ENCODE results near the gene FBXO7.
"Not testable (repeated sequence)": the region's sequence is repeated elsewhere in the genome, so short reads cannot be mapped to it uniquely, and the experiment has no call there.

FBXO7 gene

GRCh38 chr22:32474635-32475467 lies at the start of gene FBXO7:
TSS of gene FBXO7 (plus strand) at chr22:32474811. CDS start at chr22:32475003, 192 bp downstream.
- DNase-seq = peak; percentile 88
- in situ Hi-C loops (cut with HindIII; ENCODE audit: low pct_ligation_motif_present, low pct_unique_long_range_greater_than_20kb, low sequenced_read_pairs) = no loop called here

- in situ Hi-C loops (cut with HindIII; ENCODE audit: low pct_ligation_motif_present, low pct_unique_long_range_greater_than_20kb, low sequenced_read_pairs) = no loop called here
- no peak for DNase-seq
Measured at GRCh38 chr22:32426881-32427280, 47.7 kb upstream of the FBXO7 start.

GRCh38 chr22:32430352-32430751 lies 44.3 kb upstream of the FBXO7 start:
- in situ Hi-C loops (cut with HindIII; ENCODE audit: low pct_ligation_motif_present, low pct_unique_long_range_greater_than_20kb, low sequenced_read_pairs) = no loop called here

GRCh38 chr22:32444068-32444467 lies 30.5 kb upstream of the FBXO7 start:
- peak; percentile 5 for DNase-seq
- in situ Hi-C loops (cut with HindIII; ENCODE audit: low pct_ligation_motif_present, low pct_unique_long_range_greater_than_20kb, low sequenced_read_pairs) = no loop called here

More at GRCh38 chr22:32430352-32430751, 44.3 kb upstream of the FBXO7 start:
- no peak for DNase-seq

- no peak for DNase-seq
- in situ Hi-C loops (cut with HindIII; ENCODE audit: low pct_ligation_motif_present, low pct_unique_long_range_greater_than_20kb, low sequenced_read_pairs) = no loop called here
Measured at GRCh38 chr22:32446321-32446720, 28.3 kb upstream of the FBXO7 start.

- in situ Hi-C loops (cut with HindIII; ENCODE audit: low pct_ligation_motif_present, low pct_unique_long_range_greater_than_20kb, low sequenced_read_pairs) = no loop called here
- no peak for DNase-seq
Measured at GRCh38 chr22:32448980-32449379, 25.6 kb upstream of the FBXO7 start.

- DNase-seq = no peak
- in situ Hi-C loops (cut with HindIII; ENCODE audit: low pct_ligation_motif_present, low pct_unique_long_range_greater_than_20kb, low sequenced_read_pairs) = no loop called here
Measured at GRCh38 chr22:32457031-32457430, 17.6 kb upstream of the FBXO7 start.

- DNase-seq = no peak
- in situ Hi-C loops (cut with HindIII; ENCODE audit: low pct_ligation_motif_present, low pct_unique_long_range_greater_than_20kb, low sequenced_read_pairs) = no loop called here
Measured at GRCh38 chr22:32462452-32462851, 12.2 kb upstream of the FBXO7 start.

- no peak for DNase-seq
- in situ Hi-C loops (cut with HindIII; ENCODE audit: low pct_ligation_motif_present, low pct_unique_long_range_greater_than_20kb, low sequenced_read_pairs) = no loop called here
Measured at GRCh38 chr22:32465661-32466060, 8.9 kb upstream of the FBXO7 start.

- in situ Hi-C loops (cut with HindIII; ENCODE audit: low pct_ligation_motif_present, low pct_unique_long_range_greater_than_20kb, low sequenced_read_pairs) = no loop called here
- no peak for DNase-seq
Measured at GRCh38 chr22:32466496-32466895, 8.1 kb upstream of the FBXO7 start.

GRCh38 chr22:32469799-32470212 lies 4.8 kb upstream of the FBXO7 start:
- peak; percentile 46 for DNase-seq
- in situ Hi-C loops (cut with HindIII; ENCODE audit: low pct_ligation_motif_present, low pct_unique_long_range_greater_than_20kb, low sequenced_read_pairs) = no loop called here

- in situ Hi-C loops (cut with HindIII; ENCODE audit: low pct_ligation_motif_present, low pct_unique_long_range_greater_than_20kb, low sequenced_read_pairs) = no loop called here
- peak; percentile 64 for DNase-seq
Measured at GRCh38 chr22:32473388-32473952, 1.1 kb upstream of the FBXO7 start.

- DNase-seq = no peak
- in situ Hi-C loops (cut with HindIII; ENCODE audit: low pct_ligation_motif_present, low pct_unique_long_range_greater_than_20kb, low sequenced_read_pairs) = no loop called here
Measured at GRCh38 chr22:32475468-32476010, 928 bp downstream of the FBXO7 start.

GRCh38 chr22:32476281-32477195 lies 1.9 kb downstream of the FBXO7 start:
- in situ Hi-C loops (cut with HindIII; ENCODE audit: low pct_ligation_motif_present, low pct_unique_long_range_greater_than_20kb, low sequenced_read_pairs) = no loop called here
- no peak for DNase-seq

- in situ Hi-C loops (cut with HindIII; ENCODE audit: low pct_ligation_motif_present, low pct_unique_long_range_greater_than_20kb, low sequenced_read_pairs) = no loop called here
- no peak for DNase-seq
Measured at GRCh38 chr22:32477596-32477995, 3.0 kb downstream of the FBXO7 start.

GRCh38 chr22:32478552-32478951 lies 3.9 kb downstream of the FBXO7 start:
- in situ Hi-C loops (cut with HindIII; ENCODE audit: low pct_ligation_motif_present, low pct_unique_long_range_greater_than_20kb, low sequenced_read_pairs); DNase-seq: not testable (repeated sequence)

- no peak for DNase-seq
- in situ Hi-C loops (cut with HindIII; ENCODE audit: low pct_ligation_motif_present, low pct_unique_long_range_greater_than_20kb, low sequenced_read_pairs) = no loop called here
Measured at GRCh38 chr22:32478994-32479393, 4.4 kb downstream of the FBXO7 start.

GRCh38 chr22:32480238-32480637 lies 5.6 kb downstream of the FBXO7 start:
- in situ Hi-C loops (cut with HindIII; ENCODE audit: low pct_ligation_motif_present, low pct_unique_long_range_greater_than_20kb, low sequenced_read_pairs) = no loop called here
- DNase-seq = no peak

GRCh38 chr22:32482708-32483107 lies 8.1 kb downstream of the FBXO7 start:
- in situ Hi-C loops (cut with HindIII; ENCODE audit: low pct_ligation_motif_present, low pct_unique_long_range_greater_than_20kb, low sequenced_read_pairs) = no loop called here
- DNase-seq = no peak
